GM23338 (cell line): ENCODE data around the gene SIX5. TPM values are rescaled to one million over a fixed set of nuclear protein-coding genes. Genes with fewer than 3 reads are reported as not detected.
A peak's percentile ranks its signal among the peaks of the same experiment; 100 is the strongest.

Source experiments
- ATAC-seq: fragments of 200-7000 bp; cut with Tn5 transposase; 3 replicates; pipeline ENCODE4 v1.9.1; 2020
- DNase-seq: peaks from one replicate; pipeline ENCODE4 v3.0.0-alpha.2; 2015; ENCODE audit warnings: low spot score
- H2AFZ ChIP-seq: fragments of 200-600 bp; sonication (generic); 2 replicates; pipeline ENCODE4 v1.8.0; 2016; ENCODE audit warnings: antibody characterized with exemption, mild to moderate bottlenecking, moderate library complexity
- H3F3A ChIP-seq: fragments of 200-600 bp; sonication (generic); replicated peaks from 2 replicates; pipeline ENCODE4 v1.8.0; 2017; ENCODE audit warnings: antibody characterized with exemption, mixed run types, low read depth
- H3K27ac ChIP-seq: fragments of 200-600 bp; sonication (generic); 2 replicates; pipeline ENCODE4 v1.6.1; 2016; ENCODE audit warnings: low read depth
- H3K27me3 ChIP-seq: fragments of 200-600 bp; sonication (generic); 2 replicates; pipeline ENCODE4 v1.8.0; 2016; ENCODE audit warnings: mild to moderate bottlenecking, mixed run types, moderate library complexity; ENCODE audit not compliant: insufficient read depth
- H3K36me3 ChIP-seq: fragments of 200-600 bp; sonication (generic); 2 replicates; pipeline ENCODE4 v1.8.0; 2016; ENCODE audit warnings: mild to moderate bottlenecking; ENCODE audit not compliant: insufficient read depth
- H3K4me1 ChIP-seq: fragments of 200-600 bp; sonication (generic); 2 replicates; pipeline ENCODE4 v1.8.0; 2016; ENCODE audit warnings: mild to moderate bottlenecking, moderate library complexity; ENCODE audit not compliant: insufficient read depth
- H3K4me2 ChIP-seq: fragments of 200-600 bp; sonication (generic); 2 replicates; pipeline ENCODE4 v1.7.1; 2017; ENCODE audit warnings: mixed run types
- H3K4me3 ChIP-seq: fragments of 200-600 bp; sonication (generic); 2 replicates; pipeline ENCODE4 v1.6.1; 2016; ENCODE audit warnings: mixed run types
- H3K79me2 ChIP-seq: fragments of 200-600 bp; sonication (generic); replicated peaks from 2 replicates; pipeline ENCODE4 v1.8.0; 2017; ENCODE audit warnings: mild to moderate bottlenecking; ENCODE audit not compliant: insufficient read depth
- H3K9me2 ChIP-seq: fragments of 200-600 bp; sonication (generic); 2 replicates; pipeline ENCODE4 v1.8.0; 2017; ENCODE audit not compliant: insufficient read depth
- H4K20me1 ChIP-seq: fragments of 200-600 bp; sonication (generic); replicated peaks from 2 replicates; pipeline ENCODE4 v1.8.0; 2017; ENCODE audit warnings: mild to moderate bottlenecking; ENCODE audit not compliant: insufficient read depth
- H3K27ac Mint-ChIP-seq: 2 replicates; pipeline ENCODE4 v1.8.0; 2020; ENCODE audit warnings: inconsistent platforms, mild to moderate bottlenecking, moderate library complexity, mixed read lengths
- H3K27me3 Mint-ChIP-seq: 3 replicates; pipeline ENCODE4 v1.8.0; 2022; ENCODE audit warnings: low read depth, mild to moderate bottlenecking, moderate library complexity, mixed read lengths, inconsistent platforms; ENCODE audit not compliant: insufficient read depth, poor library complexity
- H3K36me3 Mint-ChIP-seq: 3 replicates; pipeline ENCODE4 v1.8.0; 2021; ENCODE audit warnings: low read depth, mild to moderate bottlenecking, inconsistent platforms, moderate library complexity, mixed read lengths
- H3K4me1 Mint-ChIP-seq: 3 replicates; pipeline ENCODE4 v1.8.0; 2020; ENCODE audit warnings: mild to moderate bottlenecking, inconsistent platforms, mixed read lengths
- H3K4me3 Mint-ChIP-seq: 3 replicates; pipeline ENCODE4 v1.8.0; 2021; ENCODE audit warnings: moderate library complexity, mild to moderate bottlenecking, inconsistent platforms, mixed read lengths
- H3K9me3 Mint-ChIP-seq: 3 replicates; pipeline ENCODE4 v1.8.0; 2020; ENCODE audit warnings: moderate library complexity, mild to moderate bottlenecking, inconsistent platforms, mixed read lengths
- CREB1 ChIP-seq: fragments of 250-450 bp; sonication (Bioruptor Pico); IDR thresholded peaks from 2 replicates; pipeline ENCODE4 v1.5.0; 2020; ENCODE audit warnings: low read depth, mild to moderate bottlenecking, moderate library complexity
- CTCF ChIP-seq, 2 experiments: fragments of 200-600 bp in 1 of 2; sonication (generic) in 1 of 2; conservative IDR thresholded peaks; 2 replicates each; pipeline versions ENCODE4 v1.5.1 to v1.6.1; 2016 to 2017; ENCODE audit warnings: antibody characterized with exemption in 2 of 2, low read depth in 2 of 2, mild to moderate bottlenecking in 2 of 2, moderate library complexity in 1 of 2
- EZH2 ChIP-seq: fragments of 200-600 bp; sonication (generic); IDR thresholded peaks from one replicate; pipeline ENCODE4 v1.8.0; 2017; ENCODE audit warnings: antibody characterized with exemption, mild to moderate bottlenecking, low read depth; ENCODE audit not compliant: unreplicated experiment
- JUNB ChIP-seq: IDR thresholded peaks from one replicate; pipeline ENCODE4 v1.6.1; 2016; ENCODE audit warnings: antibody characterized with exemption; ENCODE audit not compliant: unreplicated experiment
- NANOG ChIP-seq: IDR thresholded peaks from 2 replicates; pipeline ENCODE4 v1.6.1; 2016; ENCODE audit warnings: antibody characterized with exemption, borderline replicate concordance
- POLR2AphosphoS5 ChIP-seq: IDR thresholded peaks from 2 replicates; pipeline ENCODE4 v1.6.1; 2016; ENCODE audit warnings: antibody characterized with exemption, low read depth
- REST ChIP-seq: IDR thresholded peaks from one replicate; pipeline ENCODE4 v1.6.1; 2018; ENCODE audit warnings: antibody characterized with exemption; ENCODE audit not compliant: unreplicated experiment
- ZNF114 ChIP-seq: fragments of 250-450 bp; sonication (Bioruptor Pico); IDR thresholded peaks from 2 replicates; pipeline ENCODE4 v1.5.0; 2020; ENCODE audit warnings: mild to moderate bottlenecking, moderate library complexity
- polyA plus RNA-seq: library from polyadenylated mRNA; unstranded; fragments of >200 nt; fragmentation: Nextera tagmentation; extraction: Ambion mirVana; gene quantifications from 2 replicates; pipeline ENCODE4 v1.2.1, GENCODE V29; 2016
- total RNA-seq: library from RNA; depleted of rRNA; stranded (reverse); fragments of >200 nt; shearing (Covaris generic); gene quantifications from 2 replicates; pipeline ENCODE4 v1.2.3, GENCODE V29; 2014

Gene SIX5
- total and polyA plus RNA-seq, 2 experiments from 2014 or later = 10.1 to 22.6 TPM

- H2AFZ ChIP-seq = no peak overlapping the region
- peaks cover 18% of the 10 kb centered on the region for H3K4me1 ChIP-seq
- H3K4me3 Mint-ChIP-seq = peak overlapping the region; percentile 95
- H3F3A ChIP-seq = peaks cover 10% of the 10 kb centered on the region
- DNase-seq (peak; percentile 100), ATAC-seq (peak; percentile 94)
- H3K36me3 Mint-ChIP-seq = peaks cover 27% of the 10 kb centered on the region
- H3K27me3 Mint-ChIP-seq = peaks cover 20% of the 10 kb centered on the region
- H3K4me3 ChIP-seq = peak overlapping the region; percentile 74
- peaks cover 52% of the 10 kb centered on the region for H3K79me2 ChIP-seq
- TF ChIP-seq EZH2 = no peak
- peak; percentile 58 for TF ChIP-seq CREB1 (CRISPR knock-in tag)
- peak; percentile 100 for TF ChIP-seq JUNB
- no peak for TF ChIP-seq NANOG
- TF ChIP-seq ZNF114 = no peak
- peak; percentile 65 for TF ChIP-seq POLR2AphosphoS5
- no peak for TF ChIP-seq REST
- TF ChIP-seq CTCF (conservative IDR thresholded peaks at IDR 0.05; ENCODE audit: low read depth in 2 of 2) = no peak
- no peaks in the 10 kb centered on the region; the same call in 1 of the 2 replicates for H4K20me1 ChIP-seq
- peak overlapping the region; percentile 90 for H3K4me2 ChIP-seq
- peak overlapping the region; percentile 87 for H3K27ac ChIP-seq
- peaks cover 6% of the 10 kb centered on the region for H3K36me3 ChIP-seq
- no peaks in the 10 kb centered on the region for H3K9me2 ChIP-seq
- peak overlapping the region; percentile 99 for H3K27ac Mint-ChIP-seq
- no peaks in the 10 kb centered on the region for H3K9me3 Mint-ChIP-seq
- H3K27me3 ChIP-seq = no peaks in the 10 kb centered on the region
- H3K4me1 Mint-ChIP-seq = peaks cover 29% of the 10 kb centered on the region
These were observed 51.7 kb downstream of the SIX5 start for GRCh38 chr19:45717131-45717982.
